HG03280 (cell line): ENCODE results near the gene ZNF681.
"Not testable (repeated sequence)": the region's sequence is repeated elsewhere in the genome, so short reads cannot be mapped to it uniquely, and the experiment has no call there.

Experiments
- ATAC-seq: cut with Tn5 transposase; IDR thresholded peaks from one replicate; pipeline ENCODE4 v1.9.1; 2021; ENCODE audit warnings: mild to moderate bottlenecking, moderate library complexity; ENCODE audit not compliant: unreplicated experiment

Gene ZNF681

DNA sequence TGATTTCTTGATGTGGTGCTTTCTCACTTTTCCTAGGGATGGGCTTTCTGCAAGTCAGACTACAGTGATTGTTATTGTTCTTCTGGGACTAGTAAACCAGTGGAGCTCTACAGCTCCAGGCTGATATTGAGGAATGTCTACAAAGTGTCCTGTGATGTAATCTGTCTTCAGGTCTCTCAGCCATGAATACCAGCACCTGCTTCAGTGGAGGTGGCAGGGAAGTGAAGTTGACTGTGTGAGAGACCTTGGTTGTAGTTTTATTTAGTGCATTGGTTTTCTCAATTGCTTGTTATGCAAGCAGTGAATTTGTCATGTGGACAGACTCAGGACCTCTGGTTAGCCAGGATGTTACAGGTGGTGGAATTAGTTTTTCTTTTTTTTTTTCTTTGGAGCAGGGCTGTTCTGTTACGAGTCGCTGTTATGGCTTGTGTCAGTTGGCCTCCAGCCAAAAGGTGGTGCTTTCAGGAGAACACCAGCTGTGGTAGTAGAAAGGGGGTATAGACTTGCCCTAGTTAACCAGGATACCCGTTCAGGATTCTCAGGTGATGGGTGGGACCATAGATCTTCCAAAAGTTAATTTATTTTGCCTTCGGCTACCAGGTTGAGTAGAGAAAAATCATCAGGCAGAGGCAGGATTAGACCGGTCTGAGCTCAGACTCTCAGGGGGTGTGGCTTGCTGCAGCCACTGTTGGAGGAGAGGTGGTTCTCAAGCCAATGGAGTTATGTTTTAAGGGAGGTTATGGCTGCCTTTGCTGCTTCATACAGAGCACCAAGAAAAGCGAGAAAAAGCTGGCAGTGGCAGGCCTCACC, 59.8 kb downstream of the ZNF681 start:
- no peak for ATAC-seq

DNA sequence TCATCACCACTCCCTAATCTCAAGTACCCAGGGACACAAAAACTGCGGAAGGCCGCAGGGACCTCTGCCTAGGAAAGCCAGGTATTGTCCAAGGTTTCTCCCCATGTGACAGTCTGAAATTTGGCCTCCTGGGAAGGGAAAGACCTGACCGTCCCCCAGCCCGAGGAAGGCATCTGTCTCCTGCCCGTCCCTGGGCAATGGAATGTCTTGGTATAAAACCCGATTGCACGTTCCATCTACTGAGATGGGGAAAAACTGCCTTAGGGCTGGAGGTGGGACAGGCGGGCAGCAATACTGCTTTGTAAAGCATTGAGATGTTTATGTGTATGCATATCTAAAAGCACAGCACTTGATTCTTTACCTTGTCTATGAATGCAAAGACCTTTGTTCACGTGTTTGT, 65.8 kb downstream of the ZNF681 start:
- not testable (repeated sequence) for ATAC-seq
